PC-3 (cell line): ENCODE data around the gene LIMS1.

ENCODE experiments used
- EZH2 ChIP-seq: fragments of 300-600 bp; sonication (generic); IDR thresholded peaks from one replicate; pipeline ENCODE4 v1.6.1; 2017; ENCODE audit warnings: antibody characterized with exemption, mild to moderate bottlenecking, low read length; ENCODE audit not compliant: unreplicated experiment
- TF ChIP-seq, protein P1 (sequence below): fragments of 300-600 bp; sonication (generic); conservative IDR thresholded peaks from 2 replicates; pipeline ENCODE4 v1.5.1; 2017; ENCODE audit warnings: antibody characterized with exemption, low read depth, mild to moderate bottlenecking, low read length

DNA sequence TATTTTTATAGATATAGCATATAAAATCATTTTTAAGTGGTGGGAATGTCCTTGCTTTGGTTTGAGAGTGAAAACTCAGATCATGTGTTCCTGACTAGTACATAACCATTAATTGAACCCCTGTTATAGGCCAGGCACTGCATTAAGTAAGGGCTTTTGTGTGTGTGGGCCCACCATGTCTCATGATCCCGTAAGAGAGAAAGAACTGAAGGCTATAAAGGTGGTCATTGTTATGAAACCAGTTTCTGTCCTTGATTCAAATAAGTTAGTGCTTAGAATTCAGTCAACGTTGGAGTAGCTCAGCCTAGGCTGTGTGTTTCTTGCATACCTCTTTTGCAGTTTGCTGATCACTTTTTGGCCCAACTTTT lies 91.5 kb downstream of the LIMS1 start:
- TF ChIP-seq, protein P1, sequence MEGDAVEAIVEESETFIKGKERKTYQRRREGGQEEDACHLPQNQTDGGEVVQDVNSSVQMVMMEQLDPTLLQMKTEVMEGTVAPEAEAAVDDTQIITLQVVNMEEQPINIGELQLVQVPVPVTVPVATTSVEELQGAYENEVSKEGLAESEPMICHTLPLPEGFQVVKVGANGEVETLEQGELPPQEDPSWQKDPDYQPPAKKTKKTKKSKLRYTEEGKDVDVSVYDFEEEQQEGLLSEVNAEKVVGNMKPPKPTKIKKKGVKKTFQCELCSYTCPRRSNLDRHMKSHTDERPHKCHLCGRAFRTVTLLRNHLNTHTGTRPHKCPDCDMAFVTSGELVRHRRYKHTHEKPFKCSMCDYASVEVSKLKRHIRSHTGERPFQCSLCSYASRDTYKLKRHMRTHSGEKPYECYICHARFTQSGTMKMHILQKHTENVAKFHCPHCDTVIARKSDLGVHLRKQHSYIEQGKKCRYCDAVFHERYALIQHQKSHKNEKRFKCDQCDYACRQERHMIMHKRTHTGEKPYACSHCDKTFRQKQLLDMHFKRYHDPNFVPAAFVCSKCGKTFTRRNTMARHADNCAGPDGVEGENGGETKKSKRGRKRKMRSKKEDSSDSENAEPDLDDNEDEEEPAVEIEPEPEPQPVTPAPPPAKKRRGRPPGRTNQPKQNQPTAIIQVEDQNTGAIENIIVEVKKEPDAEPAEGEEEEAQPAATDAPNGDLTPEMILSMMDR = no peak
- no peak for TF ChIP-seq EZH2
